Hepatocyte (in vitro differentiated cells): ENCODE data around the gene WNK1.

Experiments used
- EZH2 ChIP-seq: fragments of 200-600 bp; sonication (generic); IDR thresholded peaks from 2 replicates; pipeline ENCODE4 v1.6.1; 2016; ENCODE audit warnings: antibody characterized with exemption, mild to moderate bottlenecking, borderline replicate concordance
- EZH2phosphoT487 ChIP-seq: fragments of 200-600 bp; sonication (generic); IDR thresholded peaks from one replicate; pipeline ENCODE4 v1.6.1; 2018; ENCODE audit warnings: antibody characterized with exemption, mild to moderate bottlenecking, low read depth, moderate library complexity; ENCODE audit not compliant: unreplicated experiment, severe bottlenecking
- TF ChIP-seq, protein P1 (sequence below): fragments of 200-600 bp; sonication (generic); IDR thresholded peaks from 2 replicates; pipeline ENCODE4 v1.5.1; 2016; ENCODE audit warnings: antibody characterized with exemption, mild to moderate bottlenecking; ENCODE audit not compliant: poor library complexity

DNA sequence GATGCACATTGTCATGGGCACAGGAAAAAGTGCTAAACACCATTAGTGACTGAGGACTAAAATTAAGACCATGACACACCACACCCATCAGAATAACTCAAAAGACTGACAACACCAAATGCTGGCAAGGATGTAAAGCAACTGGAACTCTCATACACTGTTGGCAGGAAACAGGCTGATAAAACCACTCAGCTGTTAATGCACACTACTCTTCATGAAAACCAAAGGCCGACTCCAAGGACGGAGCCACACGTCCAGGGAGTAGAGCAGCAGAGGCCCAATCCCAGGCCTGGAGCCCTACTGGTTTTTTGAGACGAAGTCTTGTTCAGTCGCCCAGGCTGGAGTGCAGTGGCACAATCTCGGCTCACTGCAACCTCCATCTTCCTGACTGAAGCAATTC, 190.7 kb downstream of the WNK1 start:
- TF ChIP-seq EZH2phosphoT487: no peak
- TF ChIP-seq, protein P1, sequence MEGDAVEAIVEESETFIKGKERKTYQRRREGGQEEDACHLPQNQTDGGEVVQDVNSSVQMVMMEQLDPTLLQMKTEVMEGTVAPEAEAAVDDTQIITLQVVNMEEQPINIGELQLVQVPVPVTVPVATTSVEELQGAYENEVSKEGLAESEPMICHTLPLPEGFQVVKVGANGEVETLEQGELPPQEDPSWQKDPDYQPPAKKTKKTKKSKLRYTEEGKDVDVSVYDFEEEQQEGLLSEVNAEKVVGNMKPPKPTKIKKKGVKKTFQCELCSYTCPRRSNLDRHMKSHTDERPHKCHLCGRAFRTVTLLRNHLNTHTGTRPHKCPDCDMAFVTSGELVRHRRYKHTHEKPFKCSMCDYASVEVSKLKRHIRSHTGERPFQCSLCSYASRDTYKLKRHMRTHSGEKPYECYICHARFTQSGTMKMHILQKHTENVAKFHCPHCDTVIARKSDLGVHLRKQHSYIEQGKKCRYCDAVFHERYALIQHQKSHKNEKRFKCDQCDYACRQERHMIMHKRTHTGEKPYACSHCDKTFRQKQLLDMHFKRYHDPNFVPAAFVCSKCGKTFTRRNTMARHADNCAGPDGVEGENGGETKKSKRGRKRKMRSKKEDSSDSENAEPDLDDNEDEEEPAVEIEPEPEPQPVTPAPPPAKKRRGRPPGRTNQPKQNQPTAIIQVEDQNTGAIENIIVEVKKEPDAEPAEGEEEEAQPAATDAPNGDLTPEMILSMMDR: no peak
- no peak for TF ChIP-seq EZH2
